Kidney (tissue), 22 donors: ENCODE data around the gene DLGAP3. TPM values are rescaled to one million over a fixed set of nuclear protein-coding genes. Genes with fewer than 3 reads are reported as not detected.
A peak's percentile ranks its signal among the peaks of the same experiment; 100 is the strongest.

Experiments
- DNase-seq, 5 donors: peaks; one replicate each; pipeline ENCODE4 v3.0.0-alpha.2; 2013 to 2020
- FAIRE-seq: peaks from 2 replicates; lab custom pipeline; 2012; peaks lifted over from hg19 to GRCh38; lab: Jason Lieb, UNC
- H3K27ac ChIP-seq, 2 donors: one replicate each; pipeline ENCODE4 v1.7.0; 2013; ENCODE audit warnings: low read depth in 2 of 2, low read length in 2 of 2, inconsistent platforms in 1 of 2
- H3K27me3 ChIP-seq: one replicate; pipeline ENCODE4 v1.7.1; 2013; ENCODE audit warnings: low read length, inconsistent platforms; ENCODE audit not compliant: control insufficient read depth, insufficient read depth
- H3K36me3 ChIP-seq, 3 donors: one replicate each; pipeline versions ENCODE4 v1.7.0 to v1.7.1; 2013; ENCODE audit warnings: low read length in 3 of 3, control low read depth in 1 of 3, inconsistent platforms in 1 of 3; ENCODE audit not compliant: insufficient read depth in 3 of 3, control insufficient read depth in 2 of 3
- H3K4me1 ChIP-seq, 3 donors: one replicate each; pipeline versions ENCODE4 v1.7.0 to v1.7.1; 2013; ENCODE audit warnings: low read length in 3 of 3, inconsistent platforms in 1 of 3, low read depth in 1 of 3; ENCODE audit not compliant: control insufficient read depth in 2 of 3, insufficient read depth in 2 of 3
- H3K4me3 ChIP-seq, 3 donors: one replicate each; pipeline versions ENCODE4 v1.7.0 to v1.8.1; 2013; ENCODE audit warnings: low read length in 3 of 3, control low read depth in 1 of 3, inconsistent platforms in 1 of 3
- H3K9ac ChIP-seq, 3 donors: one replicate each; pipeline versions ENCODE4 v1.7.0 to v1.7.1; 2013; ENCODE audit warnings: low read length in 3 of 3, control low read depth in 1 of 3, inconsistent platforms in 1 of 3
- H3K9me3 ChIP-seq, 3 donors: one replicate each; pipeline versions ENCODE4 v1.7.0 to v1.7.1; 2013; ENCODE audit warnings: low read length in 3 of 3, control low read depth in 1 of 3, inconsistent platforms in 1 of 3; ENCODE audit not compliant: control insufficient read depth in 2 of 3, insufficient read depth in 1 of 3
- CTCF ChIP-seq: IDR thresholded peaks from 3 replicates; pipeline ENCODE4 v1.5.1; 2012; ENCODE audit warnings: mild to moderate bottlenecking, moderate library complexity, borderline replicate concordance; ENCODE audit not compliant: insufficient read depth; ENCODE audit errors: extremely low read depth
- intact Hi-C: fragments of 100-400 bp; cut with DNase I; formaldehyde crosslinking; loops from one replicate; pipeline ENCODE4 v1.11.1; 2022
- long read RNA-seq, 10 donors: library from polyadenylated mRNA in 1 of 10; unstranded in 1 of 10; transcript quantifications; one replicate each; pipeline ENCODE4 v2.0.0 and lab custom pipeline, GENCODE V29; 2021 to 2026
- polyA plus RNA-seq: library from polyadenylated mRNA; stranded (reverse); fragments of 350-450 nt; fragmentation: Illumina TruSeq; extraction: RNeasy Lipid Tissue Mini Kit (QIAGEN cat#74804); gene quantifications from one replicate; pipeline ENCODE4 v1.2.3, GENCODE V29; 2014; ENCODE audit warnings: low read depth, low replicate concordance; ENCODE audit not compliant: insufficient read depth
- total RNA-seq: library from RNA; stranded (reverse); fragmentation: NEBNext Ultra II Directional; extraction: Animal tissue kit (Norgen Biotek cat#: 25700); gene quantifications from one replicate; pipeline ENCODE4 v1.2.1, GENCODE V29; 2021
- donor health status: control.
- donor health status: control.
- donor health status: control.
- donor health status: control.
- donor health status: control.
- donor health status: DM: yes; HTN: yes; CAD: no.
- donor health status: Normal renal cell carcinoma (clear cell type).

Gene DLGAP3
- total RNA-seq (1.0 TPM), polyA plus RNA-seq (0.71 TPM)
- long read RNA-seq, donor 1 = 0 reads
- long read RNA-seq, donor 2 = 0 reads
- long read RNA-seq, donor 3 = 0 reads
- long read RNA-seq, donor 4, partial matches to known transcripts = 0 of 1 reads
- long read RNA-seq, donor 4, other reads (novel, unspliced or antisense) = 0 of 1 reads
- long read RNA-seq, donor 5 = 0 reads
- long read RNA-seq, donor 6 = 0 reads
- long read RNA-seq, donor 7, partial matches to known transcripts = 2 of 2 reads
- long read RNA-seq, donor 7, other reads (novel, unspliced or antisense) = 0 of 2 reads
- long read RNA-seq, donor 8 = 0 reads
- long read RNA-seq, donor 9 = 0 reads
- long read RNA-seq, donor 10 = 0 reads

GRCh38 chr1:34929497-34929852 is at the start of gene DLGAP3:
Gene DLGAP3 (minus strand): TSS chr1:34929650. CDS start chr1:34905383, 24,267 bp downstream.
- no peak within 1 kb of the TSS for H3K27ac ChIP-seq
- DNase-seq (peak in 4 of 5 donors; percentile 52 to 72 (median 60)), FAIRE-seq (no peak)
- H3K27me3 ChIP-seq = peaks cover 10% of the 10 kb centered on the region
- intact Hi-C loops = no loop called here
- peak within 1 kb of the TSS in 1 of 3 donors; percentile 49 for H3K9ac ChIP-seq
- H3K4me1 ChIP-seq = peaks cover 0 to 9% (median 3%) of the 10 kb centered on the region in 3 donors
- no peaks in the 10 kb centered on the region for H3K36me3 ChIP-seq
- H3K9me3 ChIP-seq = no peaks in the 10 kb centered on the region
- TF ChIP-seq CTCF = no peak
- H3K4me3 ChIP-seq = peak within 1 kb of the TSS; percentile 34 to 68 (median 59)

- Histone ChIP-seq H3K9ac (no peak overlapping the region), H3K36me3 (peaks cover 0 to 2% (median 0%) of the 10 kb centered on the region in 3 donors), H3K4me1 (peaks cover 0 to 7% (median under 1%) of the 10 kb centered on the region in 3 donors), H3K27ac (no peak overlapping the region), H3K27me3 (no peaks in the 10 kb centered on the region), H3K4me3 (no peak overlapping the region), H3K9me3 (no peaks in the 10 kb centered on the region)
- DNase-seq = no peak
- FAIRE-seq = no peak
- intact Hi-C loops = no loop called here
- no peak for TF ChIP-seq CTCF
Observed at GRCh38 chr1:34978921-34979320, 49.5 kb upstream of the DLGAP3 start.

- no peak for FAIRE-seq
- intact Hi-C loops = no loop called here
Observed at GRCh38 chr1:34977858-34978257, 48.4 kb upstream of the DLGAP3 start.

More at GRCh38 chr1:34977858-34978257, 48.4 kb upstream of the DLGAP3 start:
- H3K9me3 ChIP-seq = no peaks in the 10 kb centered on the region
- no peak overlapping the region for H3K9ac ChIP-seq
- H3K4me3 ChIP-seq = no peak overlapping the region
- TF ChIP-seq CTCF = no peak
- DNase-seq = no peak
- H3K4me1 ChIP-seq = peaks cover 0 to 2% (median 0%) of the 10 kb centered on the region in 3 donors
- peaks cover 0 to 2% (median 0%) of the 10 kb centered on the region in 3 donors for H3K36me3 ChIP-seq
- no peaks in the 10 kb centered on the region for H3K27me3 ChIP-seq
- no peak overlapping the region for H3K27ac ChIP-seq
